Measurements from ENCODE around the gene KIFBP.

The KIFBP gene

GRCh38 chr10:68982389-68982788 is 6.2 kb upstream of the KIFBP start:
- no peak overlapping the region for H3K4me3 ChIP-seq (ENCODE audit: low read depth, low read length)
- no peak for TF ChIP-seq CTCF (conservative IDR thresholded peaks at IDR 0.05; ENCODE audit: low read depth, low read length)
- DNase-seq (ENCODE audit: low read depth), result no peak

- H3K4me3 ChIP-seq (ENCODE audit: low read depth, low read length), result no peak overlapping the region
- no peak for TF ChIP-seq CTCF (conservative IDR thresholded peaks at IDR 0.05; ENCODE audit: low read depth, low read length)
- DNase-seq (ENCODE audit: low read depth), result no peak
These were observed 992 bp upstream of the KIFBP start for GRCh38 chr10:68987611-68988010.

- H3K4me3 ChIP-seq (ENCODE audit: low read depth, low read length), result peak overlapping the region; percentile 96
- no peak for TF ChIP-seq CTCF (conservative IDR thresholded peaks at IDR 0.05; ENCODE audit: low read depth, low read length)
- peak; percentile 29 for DNase-seq (ENCODE audit: low read depth)
These were observed 851 bp downstream of the KIFBP start for GRCh38 chr10:68989317-68989990.

GRCh38 chr10:68992636-68993440 is 4.2 kb downstream of the KIFBP start:
- peak; percentile 94 for DNase-seq (ENCODE audit: low read depth)
- H3K4me3 ChIP-seq (ENCODE audit: low read depth, low read length), result peak overlapping the region; percentile 6
- TF ChIP-seq CTCF (conservative IDR thresholded peaks at IDR 0.05; ENCODE audit: low read depth, low read length), result no peak

GRCh38 chr10:68997211-68997610 is 8.6 kb downstream of the KIFBP start:
- H3K4me3 ChIP-seq (ENCODE audit: low read depth, low read length), result no peak overlapping the region
- no peak for TF ChIP-seq CTCF (conservative IDR thresholded peaks at IDR 0.05; ENCODE audit: low read depth, low read length)
- DNase-seq (ENCODE audit: low read depth), result no peak

GRCh38 chr10:69004821-69005220 is 16.2 kb downstream of the KIFBP start:
- no peak overlapping the region for H3K4me3 ChIP-seq (ENCODE audit: low read depth, low read length)
- peak; percentile 60 for TF ChIP-seq CTCF (conservative IDR thresholded peaks at IDR 0.05; ENCODE audit: low read depth, low read length)
- DNase-seq (ENCODE audit: low read depth), result peak; percentile 82

All from choroid plexus epithelial cell (primary cell).